Panc1 (cell line): ENCODE measurements around the gene ST8SIA5. TPM values are rescaled to one million over a fixed set of nuclear protein-coding genes. Genes with fewer than 3 reads are reported as not detected.

ENCODE experiments used
- ATAC-seq: fragments of 200-7000 bp; cut with Tn5 transposase; 2 replicates; pipeline ENCODE4 v1.9.1; 2020; ENCODE audit warnings: mild to moderate bottlenecking, moderate library complexity
- BruUV-seq: library from RNA; stranded (reverse); fragments of 400-500 nt; replicated peaks from 2 replicates; lab custom pipeline; 2021; lab: Mats Ljungman, UMichigan
- CTCF ChIA-PET: fragments of 300-600 bp; sonication (Branson Sonifier 250); formaldehyde crosslinking; loops from one replicate; lab custom pipeline; 2022; ENCODE audit warnings: antibody characterized with exemption; lab: Charles Lee
- POLR2A ChIA-PET: fragments of 300-600 bp; sonication (Branson Sonifier 250); formaldehyde crosslinking; loops from one replicate; lab custom pipeline; 2022; ENCODE audit warnings: antibody characterized with exemption; lab: Charles Lee
- DNase-seq: peaks from one replicate; pipeline ENCODE4 v3.0.0-alpha.2; 2010; ENCODE audit warnings: low read depth, low spot score
- H3K27ac ChIP-seq: 2 replicates; pipeline ENCODE4 v1.5.1; 2011; ENCODE audit warnings: mild to moderate bottlenecking, low read length, inconsistent platforms
- H3K27me3 ChIP-seq: fragments of 200-500 bp; sonication (Bioruptor generic); 2 replicates; pipeline ENCODE4 v1.6.0; 2014; ENCODE audit warnings: low read length, inconsistent platforms; ENCODE audit not compliant: control insufficient read depth, insufficient read depth
- H3K36me3 ChIP-seq: fragments of 200-500 bp; sonication (Bioruptor generic); 2 replicates; pipeline ENCODE4 v1.5.1; 2014; ENCODE audit warnings: inconsistent platforms, mild to moderate bottlenecking, low read length, moderate library complexity; ENCODE audit not compliant: control insufficient read depth, insufficient read depth
- H3K4me1 ChIP-seq: 2 replicates; pipeline ENCODE4 v1.5.1; 2011; ENCODE audit warnings: inconsistent platforms, mild to moderate bottlenecking, low read length, moderate library complexity; ENCODE audit not compliant: control insufficient read depth, insufficient read depth
- H3K4me3 ChIP-seq, 2 experiments: 2 replicates each; pipeline ENCODE4 v1.5.1; 2011 to 2012; ENCODE audit warnings: low read depth in 2 of 2, low read length in 2 of 2, mild to moderate bottlenecking in 2 of 2, inconsistent platforms in 1 of 2, moderate library complexity in 1 of 2
- H3K9me3 ChIP-seq: fragments of 200-500 bp; sonication (Bioruptor generic); 2 replicates; pipeline ENCODE4 v1.5.1; 2014; ENCODE audit warnings: low read depth, mild to moderate bottlenecking, inconsistent platforms, low read length, moderate library complexity; ENCODE audit not compliant: control insufficient read depth, insufficient read depth
- CTCF ChIP-seq: fragments of 450-650 bp; IDR thresholded peaks from 2 replicates; pipeline ENCODE4 v1.5.1; 2017; ENCODE audit warnings: mild to moderate bottlenecking
- POLR2AphosphoS5 ChIP-seq: IDR thresholded peaks from 2 replicates; pipeline ENCODE4 v1.6.1; 2012; ENCODE audit warnings: mild to moderate bottlenecking, low read depth, low read length, moderate library complexity
- SIN3A ChIP-seq: IDR thresholded peaks from 2 replicates; pipeline ENCODE4 v1.6.1; 2012; ENCODE audit warnings: low read depth, mild to moderate bottlenecking, low read length, moderate library complexity, borderline replicate concordance; ENCODE audit not compliant: insufficient read depth
- TCF7L2 ChIP-seq: IDR thresholded peaks from 2 replicates; pipeline ENCODE4 v1.6.1; 2011; ENCODE audit warnings: mild to moderate bottlenecking, low read depth, low read length, inconsistent platforms
- in situ Hi-C: cut with HindIII; loops from 2 replicates; pipeline ENCODE4 v1.10.0; 2016; ENCODE audit warnings: low sequenced_read_pairs, low pct_unique_long_range_greater_than_20kb
- intact Hi-C: fragments of 100-400 bp; cut with micrococcal nuclease; formaldehyde crosslinking; loops from one replicate; pipeline ENCODE4 v1.10.0; 2022; ENCODE audit not compliant: unreplicated experiment
- total RNA-seq: library from RNA; stranded (reverse); gene quantifications from one replicate; pipeline ENCODE4 v1.2.1, GENCODE V29; 2021; ENCODE audit not compliant: unreplicated experiment
- TF ChIP-seq, protein P1 (sequence below), 2 experiments: IDR thresholded peaks; 2 replicates each; pipeline ENCODE4 v1.6.1; 2011 to 2012; ENCODE audit warnings: low read depth in 2 of 2, control low read depth in 1 of 2, low read length in 1 of 2, mild to moderate bottlenecking in 1 of 2, moderate library complexity in 1 of 2; ENCODE audit not compliant: insufficient read depth in 1 of 2

The ST8SIA5 gene
- total RNA-seq, 1 experiment from 2014 or later = 0.15 TPM

GRCh38 chr18:46641917-46642316 is 114.9 kb downstream of the ST8SIA5 start:
- in situ Hi-C loops (no loop called here), intact Hi-C loops (no loop called here)
- Histone ChIP-seq H3K9me3 (no peaks in the 10 kb centered on the region), H3K36me3 (no peaks in the 10 kb centered on the region), H3K4me1 (no peaks in the 10 kb centered on the region), H3K4me3 (no peak overlapping the region), H3K27me3 (no peaks in the 10 kb centered on the region), H3K27ac (no peak overlapping the region)
- POLR2A ChIA-PET = no interaction called here
- TF ChIP-seq SIN3A (no peak), TCF7L2 (no peak), POLR2AphosphoS5 (no peak), CTCF (no peak)
- TF ChIP-seq, protein P1, sequence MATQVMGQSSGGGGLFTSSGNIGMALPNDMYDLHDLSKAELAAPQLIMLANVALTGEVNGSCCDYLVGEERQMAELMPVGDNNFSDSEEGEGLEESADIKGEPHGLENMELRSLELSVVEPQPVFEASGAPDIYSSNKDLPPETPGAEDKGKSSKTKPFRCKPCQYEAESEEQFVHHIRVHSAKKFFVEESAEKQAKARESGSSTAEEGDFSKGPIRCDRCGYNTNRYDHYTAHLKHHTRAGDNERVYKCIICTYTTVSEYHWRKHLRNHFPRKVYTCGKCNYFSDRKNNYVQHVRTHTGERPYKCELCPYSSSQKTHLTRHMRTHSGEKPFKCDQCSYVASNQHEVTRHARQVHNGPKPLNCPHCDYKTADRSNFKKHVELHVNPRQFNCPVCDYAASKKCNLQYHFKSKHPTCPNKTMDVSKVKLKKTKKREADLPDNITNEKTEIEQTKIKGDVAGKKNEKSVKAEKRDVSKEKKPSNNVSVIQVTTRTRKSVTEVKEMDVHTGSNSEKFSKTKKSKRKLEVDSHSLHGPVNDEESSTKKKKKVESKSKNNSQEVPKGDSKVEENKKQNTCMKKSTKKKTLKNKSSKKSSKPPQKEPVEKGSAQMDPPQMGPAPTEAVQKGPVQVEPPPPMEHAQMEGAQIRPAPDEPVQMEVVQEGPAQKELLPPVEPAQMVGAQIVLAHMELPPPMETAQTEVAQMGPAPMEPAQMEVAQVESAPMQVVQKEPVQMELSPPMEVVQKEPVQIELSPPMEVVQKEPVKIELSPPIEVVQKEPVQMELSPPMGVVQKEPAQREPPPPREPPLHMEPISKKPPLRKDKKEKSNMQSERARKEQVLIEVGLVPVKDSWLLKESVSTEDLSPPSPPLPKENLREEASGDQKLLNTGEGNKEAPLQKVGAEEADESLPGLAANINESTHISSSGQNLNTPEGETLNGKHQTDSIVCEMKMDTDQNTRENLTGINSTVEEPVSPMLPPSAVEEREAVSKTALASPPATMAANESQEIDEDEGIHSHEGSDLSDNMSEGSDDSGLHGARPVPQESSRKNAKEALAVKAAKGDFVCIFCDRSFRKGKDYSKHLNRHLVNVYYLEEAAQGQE (IDR thresholded peaks at IDR 0.05; ENCODE audit: insufficient read depth in 1 of 2, low read depth in 2 of 2, low read length in 1 of 2) = no peak
- ATAC-seq (no peak), DNase-seq (no peak)
- CTCF ChIA-PET = no interaction called here
- no TSS peak for BruUV-seq

- POLR2A ChIA-PET = no interaction called here
- no TSS peak for BruUV-seq
- Histone ChIP-seq H3K27ac (no peak overlapping the region), H3K4me3 (no peak overlapping the region), H3K27me3 (no peaks in the 10 kb centered on the region), H3K36me3 (no peaks in the 10 kb centered on the region), H3K4me1 (no peaks in the 10 kb centered on the region), H3K9me3 (no peaks in the 10 kb centered on the region)
- ATAC-seq (no peak), DNase-seq (no peak)
- intact Hi-C loops = no loop called here
- CTCF ChIA-PET = no interaction called here
- TF ChIP-seq TCF7L2 (no peak), SIN3A (no peak), POLR2AphosphoS5 (no peak), CTCF (no peak)
- TF ChIP-seq, protein P1 (IDR thresholded peaks at IDR 0.05; ENCODE audit: insufficient read depth in 1 of 2, low read depth in 2 of 2, low read length in 1 of 2) = no peak
- in situ Hi-C loops = no loop called here
These were observed 117.5 kb downstream of the ST8SIA5 start for GRCh38 chr18:46639386-46639785.
